Astrocyte (in vitro differentiated cells and primary cell): Measurements from ENCODE around the gene RNF144A. TPM values are rescaled to one million over a fixed set of nuclear protein-coding genes. Genes with fewer than 3 reads are reported as not detected.

Experiments
- DNase-seq: peaks from one replicate; pipeline ENCODE4 v3.0.0-alpha.2; 2010; ENCODE audit warnings: low read depth
- FAIRE-seq: peaks from 2 replicates; lab custom pipeline; 2011; peaks lifted over from hg19 to GRCh38; lab: Jason Lieb, UNC
- H2AFZ ChIP-seq: 2 replicates; pipeline ENCODE4 v1.6.0; 2012; ENCODE audit warnings: low read depth, low read length, inconsistent platforms
- H3K27ac ChIP-seq: 2 replicates; pipeline ENCODE4 v1.5.1; 2011; ENCODE audit warnings: low read depth, low read length, inconsistent platforms
- H3K27me3 ChIP-seq: 2 replicates; pipeline ENCODE4 v1.6.0; 2011; ENCODE audit warnings: low read length, inconsistent platforms; ENCODE audit not compliant: insufficient read depth
- H3K36me3 ChIP-seq: 2 replicates; pipeline ENCODE4 v1.5.1; 2011; ENCODE audit warnings: low read length, inconsistent platforms; ENCODE audit not compliant: insufficient read depth
- H3K4me1 ChIP-seq: 2 replicates; pipeline ENCODE4 v1.5.1; 2011; ENCODE audit warnings: low read length, inconsistent platforms; ENCODE audit not compliant: insufficient read depth
- H3K4me2 ChIP-seq: 2 replicates; pipeline ENCODE4 v1.6.0; 2012; ENCODE audit warnings: low read length, inconsistent platforms
- H3K4me3 ChIP-seq: 2 replicates; pipeline ENCODE4 v1.5.1; 2011; ENCODE audit warnings: low read depth, mild to moderate bottlenecking, low read length, inconsistent platforms; ENCODE audit not compliant: insufficient read depth
- H3K79me2 ChIP-seq: 2 replicates; pipeline ENCODE4 v1.6.0; 2012; ENCODE audit warnings: mild to moderate bottlenecking, low read length, inconsistent platforms; ENCODE audit not compliant: insufficient read depth
- H3K9ac ChIP-seq: 2 replicates; pipeline ENCODE4 v1.6.0; 2012; ENCODE audit warnings: mild to moderate bottlenecking, low read length, inconsistent platforms
- H3K9me3 ChIP-seq: 2 replicates; pipeline ENCODE4 v1.5.1; 2012; ENCODE audit warnings: low read depth, mild to moderate bottlenecking, low read length, inconsistent platforms; ENCODE audit not compliant: insufficient read depth
- H4K20me1 ChIP-seq: 2 replicates; pipeline ENCODE4 v1.6.0; 2012; ENCODE audit warnings: low read length, inconsistent platforms; ENCODE audit not compliant: insufficient read depth
- H3K27ac Mint-ChIP-seq: one replicate; pipeline ENCODE4 v1.8.0; 2021; ENCODE audit warnings: mild to moderate bottlenecking, mixed read lengths; ENCODE audit not compliant: unreplicated experiment
- H3K27me3 Mint-ChIP-seq: one replicate; pipeline ENCODE4 v1.8.0; 2021; ENCODE audit warnings: low read depth, mixed read lengths; ENCODE audit not compliant: unreplicated experiment
- H3K36me3 Mint-ChIP-seq: one replicate; pipeline ENCODE4 v1.8.0; 2021; ENCODE audit warnings: low read depth, mixed read lengths; ENCODE audit not compliant: unreplicated experiment
- H3K4me1 Mint-ChIP-seq: one replicate; pipeline ENCODE4 v1.8.0; 2021; ENCODE audit warnings: low read depth, mixed read lengths; ENCODE audit not compliant: unreplicated experiment
- H3K4me3 Mint-ChIP-seq: one replicate; pipeline ENCODE4 v1.8.0; 2021; ENCODE audit warnings: mild to moderate bottlenecking, moderate library complexity, mixed read lengths; ENCODE audit not compliant: unreplicated experiment
- H3K9me3 Mint-ChIP-seq: one replicate; pipeline ENCODE4 v1.8.0; 2021; ENCODE audit warnings: mild to moderate bottlenecking, mixed read lengths; ENCODE audit not compliant: unreplicated experiment
- CTCF ChIP-seq: IDR thresholded peaks from 2 replicates; pipeline ENCODE4 v1.5.1; 2011; ENCODE audit warnings: low read depth, mild to moderate bottlenecking, inconsistent platforms, low read length, moderate library complexity; ENCODE audit not compliant: insufficient read depth
- EZH2 ChIP-seq: IDR thresholded peaks from 2 replicates; pipeline ENCODE4 v1.6.1; 2012; ENCODE audit warnings: mild to moderate bottlenecking, low read length, inconsistent platforms; ENCODE audit not compliant: insufficient read depth
- total RNA-seq: library from RNA; stranded (reverse); gene quantifications from 2 replicates; pipeline ENCODE4 v1.2.1, GENCODE V29; 2021

Gene RNF144A
- total RNA-seq, 1 donor from 2014 or later = 4.9 TPM

- no peak overlapping the region for H3K4me2 ChIP-seq
- no peak overlapping the region for H3K27ac ChIP-seq
- H3K4me3 ChIP-seq = no peak overlapping the region
- peaks cover 11% of the 10 kb centered on the region for H3K27me3 ChIP-seq
- no peak overlapping the region for H2AFZ ChIP-seq
- Mint-ChIP-seq H3K36me3 (no peaks in the 10 kb centered on the region), H3K9me3 (no peaks in the 10 kb centered on the region), H3K4me1 (peaks cover 9% of the 10 kb centered on the region), H3K4me3 (no peak overlapping the region), H3K27me3 (no peaks in the 10 kb centered on the region), H3K27ac (no peak overlapping the region)
- H3K4me1 ChIP-seq = peaks cover 6% of the 10 kb centered on the region
- H3K9ac ChIP-seq = no peak overlapping the region
- no peaks in the 10 kb centered on the region for H3K36me3 ChIP-seq
- FAIRE-seq (no peak), DNase-seq (no peak)
- no peaks in the 10 kb centered on the region for H3K79me2 ChIP-seq
- H3K9me3 ChIP-seq = no peaks in the 10 kb centered on the region
- TF ChIP-seq CTCF (no peak), EZH2 (no peak)
- H4K20me1 ChIP-seq = peaks cover 9% of the 10 kb centered on the region
Observed at GRCh38 chr2:6952101-6952500, 34.9 kb downstream of the RNF144A start.

DNA sequence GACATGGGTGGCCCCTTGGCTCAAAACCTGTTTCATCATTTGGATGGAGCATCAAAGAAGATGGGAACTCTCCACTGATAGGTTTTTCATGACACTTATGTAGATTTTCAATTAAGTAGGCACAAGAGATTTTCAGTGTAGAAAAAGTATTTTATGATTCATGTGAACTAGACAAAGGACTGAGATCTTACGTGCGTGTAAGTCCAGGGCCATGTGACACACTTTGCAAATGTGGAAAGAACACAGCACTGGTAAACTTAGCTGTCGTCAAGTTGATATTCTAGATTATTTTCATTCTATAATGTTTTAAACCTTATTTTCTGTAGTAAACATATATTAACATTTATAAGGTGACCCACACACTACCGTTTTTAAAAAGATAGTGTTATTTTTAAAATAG is 37.4 kb downstream of the RNF144A start:
- H3K79me2 ChIP-seq = no peaks in the 10 kb centered on the region
- peaks cover 4% of the 10 kb centered on the region for H3K4me1 ChIP-seq
- no peak overlapping the region for H3K27ac Mint-ChIP-seq

More for the DNA sequence above, 37.4 kb downstream of the RNF144A start:
- H3K9me3 ChIP-seq = no peaks in the 10 kb centered on the region
- H3K4me3 Mint-ChIP-seq = no peak overlapping the region
- TF ChIP-seq CTCF = no peak
- TF ChIP-seq EZH2 = no peak
- H3K27ac ChIP-seq = no peak overlapping the region
- no peak overlapping the region for H3K4me3 ChIP-seq
- H3K9ac ChIP-seq = no peak overlapping the region
- H3K27me3 ChIP-seq = no peaks in the 10 kb centered on the region
- no peaks in the 10 kb centered on the region for H3K36me3 ChIP-seq
- no peak overlapping the region for H2AFZ ChIP-seq
- no peaks in the 10 kb centered on the region for H3K27me3 Mint-ChIP-seq
- H3K4me1 Mint-ChIP-seq = peaks cover 9% of the 10 kb centered on the region
- H3K36me3 Mint-ChIP-seq = no peaks in the 10 kb centered on the region
- no peak overlapping the region for H3K4me2 ChIP-seq
- no peak for DNase-seq
- H3K9me3 Mint-ChIP-seq = no peaks in the 10 kb centered on the region
- no peaks in the 10 kb centered on the region for H4K20me1 ChIP-seq
- FAIRE-seq = no peak
